Upper lobe of left lung (tissue), 6 donors: ENCODE data around the gene TMEM161A. TPM values are rescaled to one million over a fixed set of nuclear protein-coding genes. Genes with fewer than 3 reads are reported as not detected.
A peak's percentile ranks its signal among the peaks of the same experiment; 100 is the strongest.

Experiments
- ATAC-seq, 2 donors: fragments of 200-7000 bp; cut with Tn5 transposase; one replicate each; pipeline ENCODE4 v1.9.1; 2022; ENCODE audit warnings: mild to moderate bottlenecking in 2 of 2, moderate library complexity in 2 of 2; ENCODE audit not compliant: low FRiP score in 2 of 2
- DNase-seq, 2 donors: peaks; one replicate each; pipeline ENCODE4 v3.0.0-alpha.2; 2019 to 2020
- H3K27ac ChIP-seq, 4 donors: fragments of 200-600 bp; sonication (generic); one replicate each; pipeline ENCODE4 v1.5.1; 2016 to 2019
- H3K27me3 ChIP-seq, 4 donors: fragments of 200-600 bp; sonication (generic); one replicate each; pipeline ENCODE4 v1.5.1; 2017 to 2019
- H3K36me3 ChIP-seq, 4 donors: fragments of 200-600 bp; sonication (generic); one replicate each; pipeline ENCODE4 v1.5.1; 2016 to 2019
- H3K4me1 ChIP-seq, 4 donors: fragments of 200-600 bp; sonication (generic); one replicate each; pipeline ENCODE4 v1.5.1; 2018 to 2019
- H3K4me3 ChIP-seq, 4 donors: fragments of 200-600 bp; sonication (generic); one replicate each; pipeline ENCODE4 v1.5.1; 2017 to 2019; ENCODE audit warnings: mild to moderate bottlenecking in 2 of 4, moderate library complexity in 1 of 4
- H3K9me3 ChIP-seq, 4 donors: fragments of 200-600 bp; sonication (generic); one replicate each; pipeline ENCODE4 v1.5.1; 2018 to 2019
- CTCF ChIP-seq, 6 experiments: fragments of 450-650 bp in 4 of 6; fragments of 200-600 bp in 2 of 6; sonication (generic) in 2 of 6; IDR thresholded peaks; one replicate each; pipeline ENCODE4 v1.5.1; 2016 to 2019; ENCODE audit warnings: antibody characterized with exemption in 6 of 6
- EP300 ChIP-seq, 4 donors: sonication (generic); formaldehyde crosslinking; IDR thresholded peaks; one replicate each; pipeline ENCODE4 v1.5.1; 2017; ENCODE audit warnings: antibody characterized with exemption in 4 of 4, control low read depth in 2 of 4
- POLR2A ChIP-seq, 4 donors: fragments of 450-650 bp; IDR thresholded peaks; one replicate each; pipeline ENCODE4 v1.5.1; 2016 to 2017; ENCODE audit warnings: antibody characterized with exemption in 4 of 4, mild to moderate bottlenecking in 2 of 4
- POLR2AphosphoS5 ChIP-seq, 2 donors: sonication (generic); formaldehyde crosslinking; IDR thresholded peaks; one replicate each; pipeline ENCODE4 v1.5.1; 2017; ENCODE audit warnings: antibody characterized with exemption in 2 of 2
- WGBS, 2 donors: methylation state at CpG; one replicate each; pipeline ENCODE4 v1.1.5; 2017 to 2018; 5-methylcytosine and 5-hydroxymethylcytosine counted together
- total RNA-seq, 6 donors: library from RNA; depleted of rRNA in 4 of 6; stranded (reverse); fragments of >200 nt in 4 of 6; gene quantifications; one replicate each; pipeline versions ENCODE4 v1.1.0 to v1.2.1, GENCODE V29; 2016 to 2021
- donor health status: DM: no; HTN: no; CAD: no; lungs with moderate emphysema.
- donor health status: DM: no; HTN: yes; CAD: no; lungs with severe emphysema.

Gene TMEM161A
- total RNA-seq, 6 donors from 2014 or later: 18.7 to 31.6 (median 26.2) TPM

- ATAC-seq (no peak), DNase-seq (no peak)
- H3K36me3 ChIP-seq: peaks cover 0 to 19% (median 6%) of the 10 kb centered on the region in 4 donors
- TF ChIP-seq CTCF (IDR thresholded peaks at IDR 0.05): no peak
- no peak for TF ChIP-seq EP300 (IDR thresholded peaks at IDR 0.05)
- TF ChIP-seq POLR2A (IDR thresholded peaks at IDR 0.05): no peak
- TF ChIP-seq POLR2AphosphoS5 (IDR thresholded peaks at IDR 0.05): no peak
- H3K27me3 ChIP-seq: no peaks in the 10 kb centered on the region
- WGBS, 2 donors: 89 to 94% methylated on average over 7 of the region's 7 CpGs
- H3K9me3 ChIP-seq: no peaks in the 10 kb centered on the region
- H3K27ac ChIP-seq: no peak overlapping the region
- no peaks in the 10 kb centered on the region for H3K4me1 ChIP-seq
- H3K4me3 ChIP-seq: no peak overlapping the region
Measured at GRCh38 chr19:19094513-19094912, 43.8 kb downstream of the TMEM161A start.

- H3K4me1 ChIP-seq: peaks cover 0 to 6% (median 2%) of the 10 kb centered on the region in 4 donors
- H3K27me3 ChIP-seq: no peaks in the 10 kb centered on the region
- no peak overlapping the region for H3K27ac ChIP-seq
- H3K36me3 ChIP-seq: peaks cover 0 to 4% (median 0%) of the 10 kb centered on the region in 4 donors
- ATAC-seq: no peak
- H3K4me3 ChIP-seq: no peak overlapping the region
- H3K9me3 ChIP-seq: no peaks in the 10 kb centered on the region
- no peak for DNase-seq
- 94% methylated on average over 2 of the region's 2 CpGs for WGBS, 2 donors
- TF ChIP-seq CTCF (IDR thresholded peaks at IDR 0.05) (no peak), POLR2A (IDR thresholded peaks at IDR 0.05) (no peak), POLR2AphosphoS5 (IDR thresholded peaks at IDR 0.05) (no peak), EP300 (IDR thresholded peaks at IDR 0.05) (no peak)
Measured at GRCh38 chr19:19087676-19088075, 50.6 kb downstream of the TMEM161A start.

- H3K27ac ChIP-seq: no peak overlapping the region
- no peaks in the 10 kb centered on the region for H3K36me3 ChIP-seq
- peak; percentile 10 to 63 for ATAC-seq
- H3K4me1 ChIP-seq: peaks cover 0 to 6% (median 2%) of the 10 kb centered on the region in 4 donors
- H3K27me3 ChIP-seq: no peaks in the 10 kb centered on the region
- no peaks in the 10 kb centered on the region for H3K9me3 ChIP-seq
- H3K4me3 ChIP-seq: no peak overlapping the region
- peak in 1 of 2 donors; percentile 84 for DNase-seq
- 70 to 96% methylated on average over 4 to 10 of the region's 10 CpGs for WGBS, 2 donors
- no peak for TF ChIP-seq POLR2A (IDR thresholded peaks at IDR 0.05)
- TF ChIP-seq CTCF (IDR thresholded peaks at IDR 0.05): no peak
- no peak for TF ChIP-seq EP300 (IDR thresholded peaks at IDR 0.05)
- TF ChIP-seq POLR2AphosphoS5 (IDR thresholded peaks at IDR 0.05): no peak
Measured at GRCh38 chr19:19083413-19084178, 54.7 kb downstream of the TMEM161A start.

GRCh38 chr19:19081642-19082151 is 56.6 kb downstream of the TMEM161A start:
- no peaks in the 10 kb centered on the region for H3K27me3 ChIP-seq
- H3K36me3 ChIP-seq: no peaks in the 10 kb centered on the region
- TF ChIP-seq CTCF (IDR thresholded peaks at IDR 0.05) (no peak), EP300 (IDR thresholded peaks at IDR 0.05) (no peak), POLR2AphosphoS5 (IDR thresholded peaks at IDR 0.05) (no peak)
- no peak for ATAC-seq
- no peak for DNase-seq
- H3K9me3 ChIP-seq: no peaks in the 10 kb centered on the region
- H3K27ac ChIP-seq: no peak overlapping the region
- no peak overlapping the region for H3K4me3 ChIP-seq
- peaks cover 0 to 14% (median 2%) of the 10 kb centered on the region in 4 donors for H3K4me1 ChIP-seq
- WGBS, 2 donors: 82 to 85% methylated on average over 12 to 16 of the region's 16 CpGs
